Renal cortical epithelial cell (primary cell): ENCODE measurements around the gene GALNT1. TPM values are rescaled to one million over a fixed set of nuclear protein-coding genes. Genes with fewer than 3 reads are reported as not detected.

Experiments
- DNase-seq: peaks from one replicate; pipeline ENCODE4 v3.0.0-alpha.2; 2011; ENCODE audit warnings: low read depth
- total RNA-seq: library from RNA; depleted of rRNA; stranded (reverse); fragments of >200 nt; gene quantifications from 2 replicates; pipeline ENCODE4 v1.2.3, GENCODE V29; 2014

The GALNT1 gene
- total RNA-seq, 1 donor from 2014 or later = 123 TPM

GRCh38 chr18:35756506-35757117 lies 175.1 kb downstream of the GALNT1 start:
- DNase-seq = peak; percentile 56

Other genes with a start within 250 kb of the GALNT1 start
- gene ZNF24, start 237.3 kb upstream of the GALNT1 start, total RNA-seq = 54.0 and 55.5 TPM in 2 replicates
- 2.1 and 6.0 TPM in 2 replicates for gene ZNF396, start 204.4 kb upstream of the GALNT1 start, total RNA-seq
- gene INO80C, start 83.8 kb upstream of the GALNT1 start, total RNA-seq = 4.7 and 6.2 TPM in 2 replicates